Loucy (cell line): ENCODE results near the gene PPP1R12A.

Experiments
- CTCF ChIP-seq: fragments of 200-600 bp; sonication (generic); conservative IDR thresholded peaks from 2 replicates; pipeline ENCODE4 v1.5.1; 2014; ENCODE audit warnings: mild to moderate bottlenecking, antibody characterized with exemption, low read length
- EZH2phosphoT487 ChIP-seq: fragments of 200-600 bp; IDR thresholded peaks from 2 replicates; pipeline ENCODE4 v1.6.1; 2018; ENCODE audit warnings: antibody characterized with exemption, mild to moderate bottlenecking, moderate library complexity, borderline replicate concordance

- TF ChIP-seq CTCF (no peak), EZH2phosphoT487 (no peak)
These were observed 107.4 kb downstream of the PPP1R12A start for GRCh38 chr12:79827484-79827883.
